ENCODE data around the gene SLC15A5.

The SLC15A5 gene

DNA sequence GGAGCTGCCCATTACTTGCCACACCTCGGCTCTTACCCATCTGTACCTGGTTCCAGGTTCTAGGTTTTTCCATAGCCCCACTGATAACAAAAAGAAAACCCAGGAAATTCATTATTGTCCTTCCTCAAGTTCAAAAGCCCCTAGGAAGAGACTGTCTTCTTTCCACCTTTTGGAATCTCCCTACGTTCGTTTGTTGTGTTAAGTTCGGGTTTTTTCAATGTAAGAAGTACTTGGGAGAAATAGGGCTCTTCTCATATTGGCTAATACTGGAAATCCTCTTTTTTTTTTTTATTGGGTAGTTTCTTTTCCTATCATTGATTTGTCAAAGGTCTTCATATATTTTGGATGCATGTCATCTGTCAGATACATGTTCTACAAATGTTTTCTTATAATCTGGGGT, 17.3 kb downstream of the SLC15A5 start:
- H3K4me2 ChIP-seq (ENCODE audit: low read length), result no peak overlapping the region
- H3K9me3 ChIP-seq (ENCODE audit: control insufficient read depth, low read length), result no peaks in the 10 kb centered on the region
- H3K9ac ChIP-seq, result no peak overlapping the region
- no peak overlapping the region for H3K4me3 ChIP-seq (ENCODE audit: low read depth, low read length)
- H3K36me3 ChIP-seq (ENCODE audit: control insufficient read depth, insufficient read depth, low read length), result no peaks in the 10 kb centered on the region
- H3K27me3 ChIP-seq (ENCODE audit: control insufficient read depth, insufficient read depth, low read length), result no peaks in the 10 kb centered on the region
- no peak overlapping the region for H3K27ac ChIP-seq
- H3K4me1 ChIP-seq, result no peaks in the 10 kb centered on the region
- no peaks in the 10 kb centered on the region for H3K79me2 ChIP-seq
- TF ChIP-seq, protein P1, sequence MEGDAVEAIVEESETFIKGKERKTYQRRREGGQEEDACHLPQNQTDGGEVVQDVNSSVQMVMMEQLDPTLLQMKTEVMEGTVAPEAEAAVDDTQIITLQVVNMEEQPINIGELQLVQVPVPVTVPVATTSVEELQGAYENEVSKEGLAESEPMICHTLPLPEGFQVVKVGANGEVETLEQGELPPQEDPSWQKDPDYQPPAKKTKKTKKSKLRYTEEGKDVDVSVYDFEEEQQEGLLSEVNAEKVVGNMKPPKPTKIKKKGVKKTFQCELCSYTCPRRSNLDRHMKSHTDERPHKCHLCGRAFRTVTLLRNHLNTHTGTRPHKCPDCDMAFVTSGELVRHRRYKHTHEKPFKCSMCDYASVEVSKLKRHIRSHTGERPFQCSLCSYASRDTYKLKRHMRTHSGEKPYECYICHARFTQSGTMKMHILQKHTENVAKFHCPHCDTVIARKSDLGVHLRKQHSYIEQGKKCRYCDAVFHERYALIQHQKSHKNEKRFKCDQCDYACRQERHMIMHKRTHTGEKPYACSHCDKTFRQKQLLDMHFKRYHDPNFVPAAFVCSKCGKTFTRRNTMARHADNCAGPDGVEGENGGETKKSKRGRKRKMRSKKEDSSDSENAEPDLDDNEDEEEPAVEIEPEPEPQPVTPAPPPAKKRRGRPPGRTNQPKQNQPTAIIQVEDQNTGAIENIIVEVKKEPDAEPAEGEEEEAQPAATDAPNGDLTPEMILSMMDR (IDR thresholded peaks at IDR 0.05), result no peak
- no peak overlapping the region for H2AFZ ChIP-seq

DNA sequence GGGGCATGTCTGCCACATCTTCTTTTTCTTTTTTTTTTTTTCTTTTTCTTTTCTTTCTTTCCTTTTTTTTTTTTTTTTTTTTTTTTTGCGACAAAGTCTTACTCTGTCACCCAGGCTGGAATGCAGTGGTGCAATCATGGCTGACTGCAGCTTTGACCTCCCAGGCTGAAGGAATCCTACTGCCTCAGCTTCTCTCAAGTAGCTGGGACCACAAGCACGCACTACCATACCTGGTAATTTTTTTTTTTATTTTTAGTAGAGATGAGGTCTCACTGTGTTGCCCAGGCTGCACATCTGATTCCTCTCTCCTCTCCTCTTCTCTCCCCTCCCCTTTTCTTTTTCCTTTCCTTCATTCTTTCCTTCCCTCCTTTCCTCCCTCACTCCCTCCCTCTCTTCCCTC, 18.5 kb downstream of the SLC15A5 start:
- Histone ChIP-seq H2AFZ (no peak overlapping the region), H3K4me3 (ENCODE audit: low read depth, low read length) (no peak overlapping the region), H3K27ac (no peak overlapping the region), H3K9ac (no peak overlapping the region), H3K27me3 (ENCODE audit: control insufficient read depth, insufficient read depth, low read length) (no peaks in the 10 kb centered on the region), H3K4me1 (no peaks in the 10 kb centered on the region), H3K79me2 (no peaks in the 10 kb centered on the region), H3K4me2 (ENCODE audit: low read length) (no peak overlapping the region), H3K9me3 (ENCODE audit: control insufficient read depth, low read length) (no peaks in the 10 kb centered on the region), H3K36me3 (ENCODE audit: control insufficient read depth, insufficient read depth, low read length) (no peaks in the 10 kb centered on the region)
- TF ChIP-seq, protein P1 (IDR thresholded peaks at IDR 0.05), result no peak

DNA sequence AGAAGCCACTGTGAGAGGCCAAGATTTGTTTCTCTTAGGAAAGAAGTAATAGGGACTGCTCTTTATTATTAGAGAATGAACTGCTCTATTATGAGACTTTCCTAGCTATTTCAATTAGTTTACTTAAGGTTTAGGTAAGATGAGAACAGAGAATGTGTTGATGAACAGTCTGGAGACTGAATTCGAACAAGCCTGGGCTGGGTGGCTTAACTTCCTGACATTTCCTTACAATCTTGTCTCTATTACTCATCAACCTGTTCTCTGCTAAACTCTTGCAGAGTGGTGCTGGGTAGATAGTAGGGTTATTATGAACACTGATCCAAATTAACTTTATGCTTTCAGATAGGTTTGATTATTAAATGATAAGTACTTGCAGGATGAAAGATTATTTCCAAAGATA, 31.2 kb downstream of the SLC15A5 start:
- Histone ChIP-seq H3K79me2 (no peaks in the 10 kb centered on the region), H3K27ac (no peak overlapping the region), H3K4me1 (no peaks in the 10 kb centered on the region), H3K9ac (no peak overlapping the region), H3K36me3 (ENCODE audit: control insufficient read depth, insufficient read depth, low read length) (no peaks in the 10 kb centered on the region), H3K27me3 (ENCODE audit: control insufficient read depth, insufficient read depth, low read length) (no peaks in the 10 kb centered on the region), H3K4me3 (ENCODE audit: low read depth, low read length) (no peak overlapping the region), H3K9me3 (ENCODE audit: control insufficient read depth, low read length) (no peaks in the 10 kb centered on the region), H3K4me2 (ENCODE audit: low read length) (no peak overlapping the region), H2AFZ (no peak overlapping the region)
- TF ChIP-seq, protein P1 (IDR thresholded peaks at IDR 0.05), result no peak

DNA sequence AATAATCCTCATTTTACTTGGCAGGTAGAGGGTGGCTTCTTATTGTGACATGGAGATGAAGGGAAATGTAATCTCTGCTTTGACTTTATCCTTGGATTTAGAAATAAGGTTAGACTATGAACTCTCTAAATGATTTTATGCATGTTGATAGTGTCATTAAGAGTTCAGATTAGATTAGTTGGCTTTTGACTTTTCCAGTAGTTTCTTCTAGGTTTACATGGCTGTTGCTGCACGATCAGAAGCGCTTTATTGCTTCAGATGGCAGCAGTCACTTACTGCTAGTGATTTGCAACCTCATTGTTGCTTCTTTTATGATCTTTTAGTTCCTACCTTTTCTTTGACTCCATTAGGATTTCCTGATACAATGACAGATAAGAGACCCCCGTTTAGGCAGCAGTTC, 32.3 kb downstream of the SLC15A5 start:
- Histone ChIP-seq H3K36me3 (ENCODE audit: control insufficient read depth, insufficient read depth, low read length) (no peaks in the 10 kb centered on the region), H3K4me1 (no peaks in the 10 kb centered on the region), H3K9me3 (ENCODE audit: control insufficient read depth, low read length) (no peaks in the 10 kb centered on the region), H3K79me2 (no peaks in the 10 kb centered on the region), H2AFZ (no peak overlapping the region), H3K9ac (no peak overlapping the region), H3K4me3 (ENCODE audit: low read depth, low read length) (no peak overlapping the region), H3K27me3 (ENCODE audit: control insufficient read depth, insufficient read depth, low read length) (no peaks in the 10 kb centered on the region), H3K27ac (no peak overlapping the region), H3K4me2 (ENCODE audit: low read length) (no peak overlapping the region)
- TF ChIP-seq, protein P1 (IDR thresholded peaks at IDR 0.05), result no peak

DNA sequence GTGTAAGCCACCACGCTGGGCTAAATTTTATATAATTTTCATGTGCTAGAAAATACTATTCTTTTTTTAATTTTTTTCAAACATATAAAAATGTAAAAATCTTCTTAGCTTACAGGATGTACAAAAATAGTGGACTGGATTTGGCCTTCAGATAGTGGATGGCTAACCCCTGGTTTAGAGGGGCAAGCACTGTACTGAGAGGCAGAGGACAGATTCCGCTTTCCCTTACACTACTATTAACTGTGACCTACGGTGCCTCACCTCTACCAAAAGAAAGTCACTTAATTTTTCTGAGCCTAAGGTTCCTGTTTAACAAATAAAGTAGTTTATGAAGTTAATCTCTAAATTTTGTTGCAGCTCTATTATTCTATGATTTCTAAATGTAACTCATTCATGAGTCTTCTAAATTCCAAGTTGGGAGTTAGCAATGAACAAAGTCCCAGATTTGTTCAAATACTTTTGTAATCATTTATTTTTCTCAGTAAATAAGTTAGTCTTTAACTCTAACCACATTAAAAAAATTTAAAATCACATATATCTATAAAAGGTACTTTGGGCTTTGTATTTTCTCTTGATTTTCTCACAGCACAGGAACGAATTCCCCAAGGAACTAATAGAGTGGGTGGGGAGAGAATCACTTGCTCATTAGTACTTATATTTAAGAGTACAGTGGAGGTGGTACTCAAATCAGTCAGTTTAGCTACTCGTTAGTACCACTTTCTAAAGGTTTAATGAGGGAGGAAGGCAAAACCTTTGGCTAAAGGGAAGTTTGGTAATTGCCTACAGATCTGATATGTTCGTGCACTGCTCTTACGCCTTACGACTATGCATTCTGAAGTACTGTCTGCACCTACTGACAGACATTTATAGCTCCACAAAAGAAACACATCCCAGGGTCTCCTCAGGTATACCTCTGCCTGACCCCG, 33.7 kb downstream of the SLC15A5 start:
- Histone ChIP-seq H3K9me3 (ENCODE audit: control insufficient read depth, low read length) (no peaks in the 10 kb centered on the region), H3K36me3 (ENCODE audit: control insufficient read depth, insufficient read depth, low read length) (no peaks in the 10 kb centered on the region), H2AFZ (no peak overlapping the region), H3K27ac (no peak overlapping the region), H3K79me2 (no peaks in the 10 kb centered on the region), H3K4me1 (no peaks in the 10 kb centered on the region), H3K9ac (no peak overlapping the region), H3K4me3 (ENCODE audit: low read depth, low read length) (no peak overlapping the region), H3K27me3 (ENCODE audit: control insufficient read depth, insufficient read depth, low read length) (no peaks in the 10 kb centered on the region), H3K4me2 (ENCODE audit: low read length) (no peak overlapping the region)
- TF ChIP-seq, protein P1 (IDR thresholded peaks at IDR 0.05), result no peak
